ENCODE results near the gene MYH14. TPM values are rescaled to one million over a fixed set of nuclear protein-coding genes. Genes with fewer than 3 reads are reported as not detected.

MYH14 gene
- total and polyA plus RNA-seq, 2 of the 4 experiments (the other 2 are of a cell fraction), result not detected

- no peak overlapping the region for H3K4me2 ChIP-seq (ENCODE audit: low read depth, low read length)
- ChIA-PET POLR2A (ENCODE audit: unreplicated experiment) (no interaction called here), CTCF (no interaction called here)
- H3K36me3 ChIP-seq (ENCODE audit: control insufficient read depth, insufficient read depth, low read length), result no peaks in the 10 kb centered on the region
- no peak overlapping the region for H4K8ac ChIP-seq (ENCODE audit: low read depth in 2 of 2, low read length in 2 of 2)
- no peak overlapping the region for H2BK20ac ChIP-seq (ENCODE audit: low read depth, low read length)
- TF ChIP-seq SMC3 (IDR thresholded peaks at IDR 0.05; ENCODE audit: low read depth, low read length) (no peak), CEBPB (IDR thresholded peaks at IDR 0.05; ENCODE audit: low read depth, low read length) (no peak), MXI1 (IDR thresholded peaks at IDR 0.05; ENCODE audit: borderline replicate concordance, low read depth, low read length) (no peak), MAZ (IDR thresholded peaks at IDR 0.05; ENCODE audit: borderline replicate concordance, low read depth, low read length) (no peak), CHD1 (IDR thresholded peaks at IDR 0.05; ENCODE audit: low read depth, low read length) (no peak), RFX5 (IDR thresholded peaks at IDR 0.05; ENCODE audit: low read depth, low read length) (no peak), POLR2A (IDR thresholded peaks at IDR 0.05; ENCODE audit: low read depth, low read length) (no peak), RCOR1 (IDR thresholded peaks at IDR 0.05; ENCODE audit: insufficient replicate concordance, low read length) (no peak), ELK1 (IDR thresholded peaks at IDR 0.05; ENCODE audit: borderline replicate concordance, low read depth, low read length) (no peak), FOS (IDR thresholded peaks at IDR 0.05; ENCODE audit: low read depth, low read length) (no peak), MAFK (IDR thresholded peaks at IDR 0.05; ENCODE audit: low read depth, low read length) (no peak), NFE2L2 (IDR thresholded peaks at IDR 0.05; ENCODE audit: low read depth, low read length) (no peak), RAD21 (IDR thresholded peaks at IDR 0.05; ENCODE audit: low read length) (no peak), BHLHE40 (IDR thresholded peaks at IDR 0.05; ENCODE audit: low read depth, low read length) (no peak)
- TF ChIP-seq, protein P1, sequence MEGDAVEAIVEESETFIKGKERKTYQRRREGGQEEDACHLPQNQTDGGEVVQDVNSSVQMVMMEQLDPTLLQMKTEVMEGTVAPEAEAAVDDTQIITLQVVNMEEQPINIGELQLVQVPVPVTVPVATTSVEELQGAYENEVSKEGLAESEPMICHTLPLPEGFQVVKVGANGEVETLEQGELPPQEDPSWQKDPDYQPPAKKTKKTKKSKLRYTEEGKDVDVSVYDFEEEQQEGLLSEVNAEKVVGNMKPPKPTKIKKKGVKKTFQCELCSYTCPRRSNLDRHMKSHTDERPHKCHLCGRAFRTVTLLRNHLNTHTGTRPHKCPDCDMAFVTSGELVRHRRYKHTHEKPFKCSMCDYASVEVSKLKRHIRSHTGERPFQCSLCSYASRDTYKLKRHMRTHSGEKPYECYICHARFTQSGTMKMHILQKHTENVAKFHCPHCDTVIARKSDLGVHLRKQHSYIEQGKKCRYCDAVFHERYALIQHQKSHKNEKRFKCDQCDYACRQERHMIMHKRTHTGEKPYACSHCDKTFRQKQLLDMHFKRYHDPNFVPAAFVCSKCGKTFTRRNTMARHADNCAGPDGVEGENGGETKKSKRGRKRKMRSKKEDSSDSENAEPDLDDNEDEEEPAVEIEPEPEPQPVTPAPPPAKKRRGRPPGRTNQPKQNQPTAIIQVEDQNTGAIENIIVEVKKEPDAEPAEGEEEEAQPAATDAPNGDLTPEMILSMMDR (conservative IDR thresholded peaks at IDR 0.05; ENCODE audit: low read depth, low read length), result no peak
- TF ChIP-seq, protein P2, sequence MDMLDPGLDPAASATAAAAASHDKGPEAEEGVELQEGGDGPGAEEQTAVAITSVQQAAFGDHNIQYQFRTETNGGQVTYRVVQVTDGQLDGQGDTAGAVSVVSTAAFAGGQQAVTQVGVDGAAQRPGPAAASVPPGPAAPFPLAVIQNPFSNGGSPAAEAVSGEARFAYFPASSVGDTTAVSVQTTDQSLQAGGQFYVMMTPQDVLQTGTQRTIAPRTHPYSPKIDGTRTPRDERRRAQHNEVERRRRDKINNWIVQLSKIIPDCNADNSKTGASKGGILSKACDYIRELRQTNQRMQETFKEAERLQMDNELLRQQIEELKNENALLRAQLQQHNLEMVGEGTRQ (IDR thresholded peaks at IDR 0.05; ENCODE audit: low read depth, low read length), result no peak
- no CpG with 5 or more reads among the region's 7 CpGs for WGBS, 2 experiments (ENCODE audit: extremely low coverage in 2 of 2, insufficient read length in 1 of 2)
- no peak for DNase-seq
- ATAC-seq (ENCODE audit: low read depth), result no peak
- H4K91ac ChIP-seq (ENCODE audit: insufficient read depth, low read depth, low read length), result no peak overlapping the region
- no peak overlapping the region for H2AFZ ChIP-seq (replicated peaks; ENCODE audit: low read length, poor library complexity)
- no peaks in the 10 kb centered on the region for H3K79me1 ChIP-seq (ENCODE audit: low read depth in 1 of 2, low read length in 2 of 2)
- in situ Hi-C loops (cut with MboI; ENCODE audit: low sequenced_read_pairs), result no loop called here
- H3K23ac ChIP-seq (ENCODE audit: low read depth, low read length), result no peak overlapping the region
- peaks cover 24% of the 10 kb centered on the region for H3K9me3 ChIP-seq (ENCODE audit: control insufficient read depth, insufficient read depth, low read length)
- H4K20me1 ChIP-seq (ENCODE audit: insufficient read depth, low read length), result no peaks in the 10 kb centered on the region
- H3K56ac ChIP-seq (ENCODE audit: extremely low read depth, insufficient read depth, low read length), result no peak overlapping the region
- no peak overlapping the region for H3K4ac ChIP-seq (ENCODE audit: low read depth, low read length)
- H3K27ac ChIP-seq (ENCODE audit: insufficient read depth, low read length), result no peak overlapping the region
- H4K5ac ChIP-seq (ENCODE audit: low read depth, low read length), result no peak overlapping the region
- H2BK120ac ChIP-seq (ENCODE audit: low read depth, low read length), result no peak overlapping the region
- H2AK5ac ChIP-seq (ENCODE audit: low read depth, low read length), result no peak overlapping the region
- intact Hi-C loops (cut with micrococcal nuclease), result no loop called here
- no TSS peak for BruUV-seq (replicated peaks)
- H3K4me3 ChIP-seq (ENCODE audit: insufficient read depth, low read depth, low read length), result no peak overlapping the region
- no peak overlapping the region for H3K14ac ChIP-seq (replicated peaks; ENCODE audit: low read depth, low read length)
- no peaks in the 10 kb centered on the region for H3K4me1 ChIP-seq (ENCODE audit: control insufficient read depth, insufficient read depth, low read length)
- dilution Hi-C loops (cut with HindIII; ENCODE audit: low sequenced_read_pairs, unreplicated experiment), result no loop called here
- no peak overlapping the region for H2BK15ac ChIP-seq (ENCODE audit: low read depth, low read length)
- no peaks in the 10 kb centered on the region for H3K27me3 ChIP-seq (ENCODE audit: control insufficient read depth, insufficient read depth, low read length)
- H3K9me1 ChIP-seq (ENCODE audit: insufficient read depth, low read length), result no peaks in the 10 kb centered on the region
- H2BK5ac ChIP-seq (ENCODE audit: low read depth, low read length, poor library complexity, severe bottlenecking), result no peak overlapping the region
- no peak overlapping the region for H2AK9ac ChIP-seq (replicated peaks; ENCODE audit: low read depth, low read length, poor library complexity)
- no peak overlapping the region for H3K9ac ChIP-seq (ENCODE audit: low read depth, low read length)
- H3K18ac ChIP-seq (ENCODE audit: low read depth, low read length), result no peak overlapping the region
Observed at GRCh38 chr19:50221087-50221486, 17.7 kb downstream of the MYH14 start.

Measured in IMR-90 (cell line).